GM18502 (cell line): ENCODE measurements around the gene SCTR.

Experiments used
- ATAC-seq: cut with Tn5 transposase; IDR thresholded peaks from one replicate; pipeline ENCODE4 v1.9.1; 2021; ENCODE audit warnings: mild to moderate bottlenecking; ENCODE audit not compliant: unreplicated experiment, poor library complexity

Gene SCTR

DNA sequence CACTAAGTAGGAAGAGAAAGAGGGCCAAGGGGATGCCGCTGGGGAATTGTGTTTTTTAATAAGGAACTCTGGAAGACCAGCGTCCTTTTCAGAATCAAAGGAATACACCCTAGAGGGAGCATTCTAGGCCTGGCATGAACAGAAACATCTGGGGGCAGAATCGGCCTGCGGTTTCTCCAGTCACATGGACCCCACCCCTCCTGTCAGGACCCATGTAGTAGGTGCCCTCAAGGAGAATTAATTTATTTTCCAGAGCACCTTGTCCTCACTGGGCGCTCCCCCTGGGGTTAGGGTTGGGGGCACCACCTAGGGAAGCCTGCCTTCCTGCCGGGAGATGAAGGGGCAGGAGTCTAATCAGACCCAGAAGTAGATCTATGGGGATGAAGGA, 48.4 kb downstream of the SCTR start:
- ATAC-seq = no peak

DNA sequence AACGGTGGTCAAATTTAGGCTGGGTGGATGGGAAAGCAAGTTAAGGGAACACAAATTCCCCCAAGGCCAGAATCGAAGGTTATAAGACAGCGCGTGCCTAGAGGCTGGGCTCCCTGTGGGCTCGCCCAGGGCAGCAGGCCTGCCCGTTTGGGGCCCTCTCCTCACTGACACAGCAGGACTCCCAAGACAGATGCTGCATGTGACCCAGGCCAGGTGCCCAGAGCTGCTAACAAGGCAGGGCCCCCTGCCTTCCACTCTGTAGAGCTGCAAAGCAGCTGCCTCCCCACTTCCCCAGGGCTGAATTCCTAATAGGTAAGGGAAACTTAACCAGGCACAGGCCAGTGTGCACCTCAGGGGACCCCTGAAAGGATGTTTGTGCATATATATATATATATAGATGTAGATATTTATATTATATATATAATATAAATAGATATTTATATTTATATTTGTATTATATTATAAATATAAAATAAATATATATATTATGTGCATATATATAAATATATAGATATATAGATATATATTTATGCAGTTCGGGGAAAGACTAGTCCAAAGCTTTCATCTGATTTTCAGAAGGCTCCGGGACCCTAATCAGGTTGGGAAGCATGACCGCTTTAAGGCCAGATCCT, 48.9 kb downstream of the SCTR start:
- ATAC-seq = no peak

DNA sequence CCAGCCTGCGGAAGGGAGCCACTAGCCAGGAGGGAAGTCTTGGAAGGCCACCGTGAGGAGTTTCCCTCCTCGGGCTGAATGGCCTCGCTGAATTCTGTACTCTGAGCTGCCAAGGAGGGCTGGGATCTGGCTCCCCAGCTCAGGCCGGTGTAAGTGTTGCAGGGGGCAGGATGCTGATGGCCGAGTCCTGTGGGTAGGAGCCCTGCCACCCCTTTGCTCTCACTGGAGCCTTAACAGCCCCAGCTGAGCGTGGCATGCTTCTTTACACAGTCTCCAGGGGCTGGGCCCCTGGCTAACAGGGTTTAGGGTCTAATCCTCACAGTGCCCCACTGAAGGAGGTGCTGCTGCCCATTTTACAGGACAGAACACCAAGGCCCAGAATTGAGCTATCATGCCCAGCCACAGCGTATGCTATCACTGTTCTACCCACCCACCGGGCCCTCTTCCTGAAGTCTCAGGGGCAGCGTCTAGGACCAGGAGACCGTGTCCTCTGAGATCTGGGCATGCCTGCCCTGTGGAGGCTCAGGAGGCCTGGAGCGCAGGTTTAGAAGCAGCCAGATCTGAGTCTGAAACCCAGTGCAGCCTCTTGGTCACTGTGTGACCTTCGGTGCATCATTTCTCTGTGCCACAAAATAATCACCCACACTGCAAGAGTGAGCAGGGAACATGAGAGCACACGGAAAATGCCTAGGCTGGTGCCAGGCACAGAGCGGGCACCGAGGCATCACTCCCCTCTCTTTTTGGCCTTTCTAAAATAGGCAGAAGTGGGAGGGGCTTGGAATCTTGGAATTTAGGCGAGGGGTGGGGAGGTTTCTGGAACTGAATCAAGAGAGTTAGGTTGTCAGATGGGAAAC, 49.7 kb downstream of the SCTR start:
- no peak for ATAC-seq

DNA sequence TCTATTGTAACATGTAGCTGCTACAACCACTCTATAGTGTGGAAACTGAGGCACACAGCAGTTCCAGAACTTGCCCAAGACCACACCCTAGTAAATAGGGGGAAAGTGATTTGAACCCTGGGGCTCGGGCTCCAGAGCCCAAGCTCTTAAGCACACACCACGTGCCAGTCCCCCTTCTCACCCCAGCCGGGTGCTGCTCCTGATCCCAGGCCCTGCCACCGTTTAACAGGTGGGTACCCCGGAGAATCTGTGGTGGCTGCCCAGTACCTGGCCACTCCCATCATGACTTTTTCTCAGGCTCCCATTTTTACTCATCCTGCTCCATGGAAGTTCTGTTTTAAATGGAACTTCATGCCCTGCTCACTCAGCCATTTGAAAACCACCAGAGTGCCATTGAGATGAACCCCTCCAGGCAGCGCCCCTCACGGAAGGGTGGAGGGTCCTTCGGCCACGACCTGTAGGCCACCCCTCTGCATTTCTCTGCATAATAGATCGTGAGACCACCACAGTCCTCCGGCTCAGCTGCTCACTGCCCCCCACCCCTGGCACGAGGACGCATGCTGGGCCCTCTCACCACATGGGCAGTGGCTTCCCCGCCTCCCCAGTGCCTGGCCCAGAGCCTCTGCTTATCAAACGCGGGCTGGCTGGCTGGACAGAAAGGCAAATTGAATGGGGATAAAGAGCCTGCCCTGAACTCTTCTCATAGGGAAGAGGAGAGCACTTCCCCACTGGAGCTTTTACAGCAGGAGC, 50.5 kb downstream of the SCTR start:
- no peak for ATAC-seq

DNA sequence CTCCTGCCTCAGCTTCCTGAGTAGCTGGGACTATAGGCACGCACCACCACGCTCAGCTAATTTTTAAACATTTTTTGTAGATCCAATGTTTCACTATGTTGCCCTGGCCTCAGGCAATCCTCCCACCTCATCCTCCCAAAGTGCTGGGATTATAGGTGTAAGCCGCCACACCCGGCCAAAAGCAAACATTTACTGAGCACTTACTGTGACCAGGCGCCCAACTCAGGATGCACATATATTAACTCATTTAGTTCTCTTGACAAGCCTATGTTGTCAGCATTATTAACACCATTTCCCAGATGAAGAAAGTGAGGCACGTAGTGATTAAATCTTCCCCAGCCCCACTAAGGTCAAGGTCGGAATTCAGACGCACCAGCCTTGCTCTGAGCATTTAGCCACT, 51.5 kb downstream of the SCTR start:
- ATAC-seq = no peak

DNA sequence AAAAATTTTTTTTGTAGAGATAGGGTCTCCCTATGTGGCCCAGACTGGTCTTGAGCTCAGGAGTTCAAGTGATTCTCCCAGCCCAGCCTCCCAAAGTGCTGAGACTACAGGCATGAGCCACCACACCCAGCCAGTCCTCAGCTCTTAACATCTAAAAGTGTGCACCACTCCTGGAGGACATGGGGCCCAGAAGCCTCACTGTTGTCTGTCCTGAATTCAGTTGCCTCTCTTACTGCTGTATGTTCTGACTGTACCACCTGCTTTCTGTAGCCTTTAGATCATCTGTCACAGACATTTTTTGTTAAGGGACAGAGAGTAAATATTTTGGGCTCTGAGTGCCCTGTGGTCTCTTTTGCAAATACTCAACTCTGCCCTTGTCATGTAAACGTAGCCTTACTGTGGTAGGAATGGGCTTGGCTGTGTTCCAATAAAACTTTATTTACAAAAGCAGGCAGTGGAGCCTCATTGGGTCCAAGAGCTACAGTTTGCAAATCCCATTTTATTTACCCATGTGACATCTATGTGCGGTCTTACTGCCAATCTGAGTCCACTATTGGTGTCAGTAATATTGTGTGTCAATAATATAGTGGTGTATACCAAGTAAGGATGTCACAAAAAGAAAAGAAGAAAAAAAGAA, 54.5 kb downstream of the SCTR start:
- ATAC-seq = no peak

DNA sequence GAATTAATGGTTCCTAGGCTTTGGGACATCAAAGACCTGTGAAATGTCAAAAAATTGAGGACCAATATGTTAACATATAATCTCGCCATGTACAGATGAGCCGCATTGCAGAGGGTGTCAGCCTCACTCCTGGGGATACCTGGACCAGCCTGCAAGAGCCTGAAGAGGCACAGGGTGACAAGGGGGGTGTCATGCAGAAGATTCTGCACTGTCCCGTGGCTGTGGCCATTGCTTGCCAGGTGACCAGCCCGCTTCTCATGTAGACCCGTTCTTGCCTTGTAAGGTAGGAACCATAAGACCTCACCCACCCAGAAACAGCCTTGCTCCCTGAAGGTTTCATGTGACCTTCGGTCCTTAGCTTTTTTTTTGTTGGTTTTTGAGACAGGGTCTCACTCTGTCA, 55.2 kb downstream of the SCTR start:
- no peak for ATAC-seq

DNA sequence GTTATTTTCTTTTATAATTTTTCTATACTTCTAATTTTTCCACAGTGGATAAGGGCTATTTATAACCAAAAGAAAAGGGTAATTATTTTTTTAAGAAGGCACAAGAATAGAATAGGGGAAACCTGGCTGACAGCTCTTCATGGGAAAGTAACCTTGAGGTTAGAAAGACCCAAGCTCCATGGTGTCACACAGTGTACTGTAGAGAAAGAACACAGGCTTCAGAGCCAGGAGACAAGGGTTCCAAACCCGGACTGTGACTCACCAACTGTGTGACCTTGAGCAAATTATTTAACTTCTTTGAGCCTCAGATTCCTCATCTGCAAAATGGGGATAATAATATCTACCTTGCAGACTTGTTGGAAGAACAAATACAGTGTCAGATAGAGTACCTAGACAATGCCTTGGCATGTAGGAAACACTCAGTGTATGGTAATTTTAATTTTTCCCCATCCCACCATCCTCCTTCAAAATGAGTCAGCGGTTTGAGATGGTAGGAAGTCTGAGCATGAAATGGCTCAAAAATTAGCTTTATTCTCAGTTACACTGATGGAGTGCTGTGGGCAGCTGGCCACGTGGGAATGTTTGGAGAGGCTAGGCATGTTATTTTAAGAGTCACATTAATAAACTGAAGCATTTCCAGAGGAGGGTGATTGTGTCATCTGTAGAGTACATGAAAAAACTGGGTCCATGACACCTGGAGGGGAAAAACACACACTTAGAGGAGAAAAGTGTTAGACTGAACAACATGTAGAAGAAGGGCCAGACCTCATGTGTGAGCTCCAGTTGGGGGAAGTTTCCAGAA, 55.9 kb downstream of the SCTR start:
- ATAC-seq = no peak

DNA sequence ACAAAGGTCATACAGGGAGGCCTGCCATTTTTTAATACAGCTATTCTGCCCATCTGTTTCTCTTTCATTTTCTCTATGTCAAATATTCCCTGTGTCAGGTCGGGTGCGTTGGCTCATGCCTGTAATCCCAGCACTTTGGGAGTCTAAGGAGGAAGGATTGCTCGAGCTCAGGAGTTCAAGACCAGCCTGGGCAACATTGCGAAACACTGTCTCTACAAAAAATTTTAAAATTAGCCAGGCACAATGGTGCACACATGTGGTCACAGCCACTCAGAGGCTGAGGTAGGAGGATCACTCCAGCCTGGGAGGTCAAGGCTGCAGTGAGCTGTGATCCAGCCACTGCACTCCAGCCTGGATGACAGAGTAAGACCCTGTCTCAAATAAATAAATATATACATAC, 57.9 kb downstream of the SCTR start:
- no peak for ATAC-seq

DNA sequence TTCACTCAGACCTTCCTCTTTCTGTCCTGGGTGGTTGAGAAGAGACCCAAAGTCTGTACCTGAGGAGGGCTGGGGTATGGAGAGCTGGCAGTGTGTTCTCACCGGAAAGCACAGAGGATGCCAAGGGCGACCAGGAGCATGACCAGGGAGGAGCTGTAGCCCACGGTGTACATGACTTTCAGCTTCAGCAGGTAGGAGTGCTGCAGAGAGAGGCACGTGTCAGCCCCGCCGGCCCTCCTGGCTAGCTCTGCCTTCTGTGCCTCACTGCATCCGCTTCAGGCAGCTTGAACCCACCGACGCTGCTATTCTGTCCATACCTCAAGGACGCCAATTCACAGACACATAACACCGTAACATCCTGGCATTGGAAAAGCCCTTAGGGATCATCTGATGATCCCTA, 58.6 kb downstream of the SCTR start:
- no peak for ATAC-seq

DNA sequence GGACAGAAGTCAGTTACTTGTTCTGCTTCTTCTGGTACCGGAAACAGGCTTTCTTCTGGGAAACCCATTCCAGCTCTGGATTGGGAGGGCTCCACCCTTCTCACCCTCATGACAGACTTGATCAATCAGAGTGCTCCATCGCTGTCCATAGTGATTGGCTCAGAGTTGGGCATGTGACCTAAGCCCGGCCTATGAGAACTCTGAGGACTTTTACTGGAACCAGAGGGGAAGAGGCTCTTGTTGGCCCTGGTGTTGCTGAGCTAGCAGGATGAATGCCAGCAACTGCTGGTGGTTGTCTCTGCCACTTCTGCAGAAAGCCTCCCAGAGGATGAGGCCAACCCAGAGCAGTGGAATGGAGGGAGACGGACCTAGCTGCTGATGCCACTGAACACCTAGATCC, 59.3 kb downstream of the SCTR start:
- ATAC-seq = no peak

DNA sequence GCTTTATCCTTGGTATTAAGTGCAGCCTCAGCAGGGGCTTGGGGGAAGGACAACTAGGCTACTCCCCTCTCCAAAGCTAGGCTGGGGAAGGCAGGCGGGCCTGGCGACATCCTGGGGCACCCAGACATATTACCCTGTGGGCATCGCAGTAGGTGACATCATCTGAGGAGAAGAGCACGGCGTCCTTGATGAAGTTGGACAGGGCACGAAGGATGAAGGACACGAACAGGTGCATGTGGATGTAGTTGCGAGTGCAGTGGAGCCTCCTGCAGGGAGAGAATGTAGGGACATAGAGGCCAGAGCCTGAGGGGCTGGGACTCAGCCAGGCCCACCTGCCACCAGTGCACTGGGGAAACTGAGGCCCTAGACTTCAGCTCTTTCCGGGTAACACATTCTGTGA, 60.3 kb downstream of the SCTR start:
- ATAC-seq = no peak

DNA sequence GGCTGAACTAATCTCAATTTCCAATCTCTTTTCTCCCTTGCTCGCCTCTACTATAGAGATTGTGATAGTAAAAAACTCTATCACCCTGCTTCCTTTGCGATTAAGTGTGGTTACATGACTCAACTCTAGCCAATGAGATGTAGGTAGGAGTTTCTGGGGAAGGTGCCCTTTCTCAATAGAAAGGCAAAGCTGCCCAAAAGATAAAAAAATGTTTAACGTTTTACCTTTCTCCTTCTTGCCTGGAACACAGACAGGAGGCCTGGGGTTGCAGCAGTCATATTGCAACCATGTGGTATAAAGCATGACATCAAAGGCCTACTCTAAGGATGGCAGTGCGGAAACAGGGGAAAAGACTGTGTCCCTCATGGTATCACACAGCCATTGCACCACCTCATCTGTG, 61.1 kb downstream of the SCTR start:
- ATAC-seq = no peak

DNA sequence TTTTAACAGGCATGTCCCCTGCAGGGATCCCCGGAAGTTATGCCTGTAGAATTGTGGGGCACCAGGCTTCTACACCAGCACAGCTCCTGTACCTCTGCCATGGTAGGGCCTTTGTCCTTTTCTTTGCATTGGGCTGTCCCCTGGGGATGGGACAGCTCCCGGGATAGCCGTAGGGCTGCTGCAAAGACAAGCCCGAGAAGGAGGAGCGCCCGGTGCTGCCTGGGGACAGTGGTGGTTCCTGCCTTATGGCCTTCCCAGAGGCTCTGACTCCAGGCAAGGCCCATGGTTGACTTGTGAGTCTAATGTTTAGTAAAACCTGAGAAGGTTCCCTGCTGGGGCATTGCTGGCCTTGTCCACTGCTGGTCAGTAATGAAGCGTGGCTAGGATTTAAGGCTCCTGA, 61.7 kb downstream of the SCTR start:
- ATAC-seq = no peak

DNA sequence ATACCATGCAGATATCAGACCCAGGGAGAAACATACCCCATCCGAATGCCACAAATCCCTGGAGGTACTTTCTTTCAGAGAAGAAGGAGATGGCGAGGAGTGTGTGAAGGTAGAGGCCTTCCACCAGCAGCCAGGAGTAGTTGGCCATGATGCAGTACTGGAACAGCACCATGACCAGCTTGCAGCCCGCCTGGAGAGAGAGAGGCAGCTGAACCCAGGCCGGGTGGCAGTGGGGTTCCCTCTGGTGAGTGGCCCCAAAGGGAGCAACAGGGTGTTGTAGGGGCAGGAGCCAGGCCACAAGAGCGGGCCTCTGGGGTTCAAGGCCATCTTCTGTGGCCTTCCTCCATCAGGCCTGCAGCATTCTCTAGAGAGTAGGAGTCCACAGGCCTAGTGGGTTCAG, 62.5 kb downstream of the SCTR start:
- ATAC-seq = no peak

DNA sequence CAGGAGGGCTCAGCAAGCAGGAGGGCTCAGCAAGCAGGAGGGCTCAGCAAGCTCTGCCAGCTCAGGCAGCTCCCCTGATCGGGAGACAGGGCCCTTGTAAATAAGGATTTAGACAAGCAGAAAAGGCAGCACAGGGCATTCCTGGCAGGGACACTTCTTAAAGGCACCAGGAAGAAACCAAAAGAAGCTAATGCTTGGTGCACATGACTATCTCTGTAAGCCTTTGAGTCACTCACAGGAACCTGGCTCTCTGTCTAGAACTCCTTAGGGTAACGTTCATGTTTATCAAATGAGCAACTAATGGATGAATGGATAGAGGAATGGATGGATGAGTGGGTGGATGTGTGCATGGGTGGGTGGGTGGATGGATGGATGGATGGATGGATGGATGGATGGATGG, 64.2 kb downstream of the SCTR start:
- no peak for ATAC-seq

DNA sequence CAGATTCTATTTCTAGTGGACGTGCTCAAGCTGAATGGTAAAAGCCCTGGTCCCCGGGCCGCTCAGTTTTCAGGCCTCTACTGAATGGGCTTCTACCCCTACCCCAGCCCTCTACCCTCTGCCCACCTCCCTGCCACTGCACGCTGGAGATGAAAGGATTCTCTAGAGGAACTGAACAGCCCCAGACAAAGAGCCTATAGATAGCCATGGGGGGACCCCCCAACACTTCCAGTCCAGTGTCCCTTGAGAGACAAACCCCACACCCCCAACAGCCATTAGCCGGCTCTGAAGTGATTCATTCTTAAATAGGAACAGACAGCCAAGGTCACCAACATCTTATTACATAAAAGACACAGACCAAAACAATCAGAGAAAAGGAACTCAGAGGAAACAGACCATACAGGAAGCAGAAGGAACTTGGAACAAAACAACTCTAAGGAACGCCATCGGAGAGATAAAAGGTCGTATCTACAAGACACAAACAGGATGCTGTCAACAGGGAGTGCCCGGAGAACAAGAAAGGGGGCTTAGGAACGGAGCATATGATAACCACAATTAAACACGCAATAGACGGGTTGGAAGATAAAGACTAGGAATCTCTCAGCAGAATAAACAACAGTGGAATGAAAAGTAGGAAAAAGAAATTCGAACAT, 69.1 kb downstream of the SCTR start:
- no peak for ATAC-seq

DNA sequence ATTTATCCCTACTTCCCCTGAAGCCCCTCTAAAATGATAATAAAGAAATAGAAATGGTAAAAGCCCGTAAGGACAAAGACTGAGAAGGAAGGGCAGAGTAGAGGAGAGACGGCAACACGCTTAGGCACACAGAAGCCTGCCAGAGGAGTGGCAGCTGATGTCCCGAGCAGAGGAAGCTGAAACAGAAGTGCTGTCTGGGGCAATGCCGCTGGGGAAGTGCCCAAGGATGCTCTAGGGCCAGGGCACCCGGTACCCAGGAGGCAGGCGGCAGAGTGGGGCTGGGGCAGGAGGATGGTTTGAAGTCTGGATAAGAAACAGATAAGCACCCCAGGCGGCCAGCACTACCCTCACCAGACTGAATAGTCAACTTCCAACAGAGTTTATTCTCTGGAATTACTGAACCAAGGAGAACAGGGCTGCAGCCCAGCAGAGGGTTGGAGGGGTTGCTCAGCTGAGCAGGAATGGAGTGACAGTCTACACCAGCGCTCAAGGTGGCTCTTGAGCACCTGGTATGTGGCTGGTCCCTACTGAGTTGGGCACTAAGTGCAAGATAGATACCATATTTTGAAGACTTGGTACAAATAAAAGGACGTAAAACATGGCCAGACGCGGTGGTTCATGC, 70.2 kb downstream of the SCTR start:
- no peak for ATAC-seq

DNA sequence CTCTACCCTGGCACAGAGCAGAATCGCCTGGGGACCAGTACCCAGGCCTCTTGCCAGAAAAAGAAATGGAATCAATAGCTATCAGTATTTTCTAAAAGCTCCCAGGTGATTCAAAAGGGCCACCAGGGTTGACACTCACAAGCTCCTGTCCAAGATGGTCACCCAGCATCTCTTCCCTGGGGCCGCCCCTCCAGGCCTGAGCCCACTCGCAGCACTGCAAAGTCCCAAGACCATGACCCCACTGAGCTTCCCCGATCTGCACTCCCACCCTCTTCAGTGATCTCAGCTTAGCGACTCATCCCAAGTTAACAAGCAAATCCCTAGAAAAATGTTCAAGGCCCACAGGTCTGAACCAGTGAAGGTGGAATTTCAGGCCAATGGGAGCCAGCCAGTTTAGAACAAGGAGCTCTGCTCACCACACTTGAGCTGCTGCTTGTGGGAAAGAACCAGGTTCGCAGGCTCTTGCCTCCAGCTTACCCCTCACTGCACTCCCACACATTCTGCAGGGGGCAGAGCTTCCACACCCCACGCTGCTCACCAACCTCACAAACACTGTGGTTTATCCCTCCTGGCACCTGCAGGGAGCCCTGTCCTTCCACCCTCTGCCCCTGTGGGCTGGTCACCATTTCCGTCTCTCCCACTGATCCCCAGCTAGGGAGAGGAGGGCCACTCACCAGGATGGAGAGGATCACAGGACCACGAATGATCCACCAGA, 72.8 kb downstream of the SCTR start:
- ATAC-seq = no peak
